HG03095 (cell line): ENCODE data around the gene UNC93B1.

Experiments used
- ATAC-seq: cut with Tn5 transposase; IDR thresholded peaks from one replicate; pipeline ENCODE4 v1.9.1; 2021; ENCODE audit warnings: moderate library complexity; ENCODE audit not compliant: unreplicated experiment

UNC93B1 gene

GRCh38 chr11:68024508-68024907, 20.6 kb upstream of the UNC93B1 start:
- no peak for ATAC-seq

- ATAC-seq = no peak
Measured at GRCh38 chr11:68022531-68022930, 18.6 kb upstream of the UNC93B1 start.

GRCh38 chr11:68021167-68021787, 17.4 kb upstream of the UNC93B1 start:
- ATAC-seq = no peak

GRCh38 chr11:68020575-68020974, 16.7 kb upstream of the UNC93B1 start:
- no peak for ATAC-seq

DNA sequence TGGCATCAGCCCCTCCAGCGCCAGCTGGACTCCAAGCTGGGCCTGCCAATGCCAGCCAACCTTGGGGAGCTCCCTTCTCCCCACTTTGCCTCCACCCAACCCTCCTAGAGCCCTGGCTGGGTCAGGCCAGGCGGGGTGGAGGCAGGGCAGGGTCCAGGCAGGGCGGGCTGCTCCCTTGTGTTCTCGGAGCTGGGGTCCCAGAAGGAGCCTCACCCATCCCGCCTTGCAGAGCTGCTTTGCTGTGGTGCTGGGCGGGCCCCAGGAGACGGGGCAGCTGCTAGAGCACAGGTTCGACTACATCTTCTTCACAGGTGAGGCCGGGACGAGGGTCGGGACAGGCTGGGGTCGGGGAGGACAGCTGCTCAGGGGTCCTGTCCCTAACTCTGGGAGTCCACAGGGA, 15.6 kb upstream of the UNC93B1 start:
- no peak for ATAC-seq

DNA sequence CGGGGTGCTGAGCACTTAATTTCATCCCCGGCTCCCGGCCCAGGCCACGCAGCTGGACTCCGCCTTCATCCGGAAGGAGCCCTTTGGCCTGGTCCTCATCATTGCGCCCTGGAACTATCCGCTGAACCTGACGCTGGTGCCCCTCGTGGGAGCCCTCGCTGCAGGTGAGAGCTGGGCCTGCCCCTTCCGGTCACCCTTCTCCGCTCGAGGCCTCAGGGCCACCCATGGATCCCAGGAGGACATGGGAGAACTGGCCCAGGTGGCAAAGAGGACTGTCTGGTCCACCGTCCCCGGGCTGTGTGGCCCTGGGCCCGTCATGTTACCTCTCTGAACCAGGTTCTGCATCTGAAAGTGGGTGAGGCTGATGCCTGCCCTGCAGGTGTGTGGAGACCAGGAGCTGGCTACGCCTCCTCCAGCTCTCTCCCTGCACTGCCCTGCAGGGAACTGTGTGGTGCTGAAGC, 14.9 kb upstream of the UNC93B1 start:
- no peak for ATAC-seq

DNA sequence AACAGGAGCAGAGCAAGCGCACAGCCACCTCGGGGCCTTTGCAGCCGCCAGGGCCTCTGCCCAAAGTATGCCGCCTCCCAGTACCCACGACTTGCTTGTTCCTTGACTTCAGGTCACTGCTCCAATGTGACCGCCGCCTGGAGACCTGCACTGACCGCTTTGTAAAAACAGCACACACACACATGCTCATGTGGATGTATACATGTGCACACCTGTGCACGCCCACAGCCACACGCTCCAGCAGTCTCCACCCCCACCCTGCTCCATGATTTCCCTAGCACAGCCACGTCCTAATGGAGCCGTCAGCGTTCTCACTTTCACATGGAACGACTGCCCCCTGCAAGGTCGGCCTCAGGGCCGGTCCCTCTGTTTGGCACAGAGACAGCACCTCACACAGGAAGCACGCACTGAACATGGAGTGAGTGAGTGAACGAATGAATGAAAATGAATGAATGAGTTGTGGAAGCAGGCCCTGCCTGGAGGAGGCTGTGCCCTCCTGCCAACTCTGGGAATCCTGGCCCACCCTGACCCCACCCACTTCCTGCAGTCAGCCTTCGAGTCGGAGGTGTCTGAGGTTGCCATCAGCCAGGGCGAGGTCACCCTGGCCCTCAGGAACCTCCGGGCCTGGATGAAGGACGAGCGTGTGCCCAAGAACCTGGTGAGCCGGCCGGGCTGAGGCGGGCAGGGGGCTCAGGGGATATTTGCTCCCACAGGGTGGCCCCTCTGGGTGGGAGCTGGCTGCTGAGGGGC, 14.3 kb upstream of the UNC93B1 start:
- no peak for ATAC-seq

DNA sequence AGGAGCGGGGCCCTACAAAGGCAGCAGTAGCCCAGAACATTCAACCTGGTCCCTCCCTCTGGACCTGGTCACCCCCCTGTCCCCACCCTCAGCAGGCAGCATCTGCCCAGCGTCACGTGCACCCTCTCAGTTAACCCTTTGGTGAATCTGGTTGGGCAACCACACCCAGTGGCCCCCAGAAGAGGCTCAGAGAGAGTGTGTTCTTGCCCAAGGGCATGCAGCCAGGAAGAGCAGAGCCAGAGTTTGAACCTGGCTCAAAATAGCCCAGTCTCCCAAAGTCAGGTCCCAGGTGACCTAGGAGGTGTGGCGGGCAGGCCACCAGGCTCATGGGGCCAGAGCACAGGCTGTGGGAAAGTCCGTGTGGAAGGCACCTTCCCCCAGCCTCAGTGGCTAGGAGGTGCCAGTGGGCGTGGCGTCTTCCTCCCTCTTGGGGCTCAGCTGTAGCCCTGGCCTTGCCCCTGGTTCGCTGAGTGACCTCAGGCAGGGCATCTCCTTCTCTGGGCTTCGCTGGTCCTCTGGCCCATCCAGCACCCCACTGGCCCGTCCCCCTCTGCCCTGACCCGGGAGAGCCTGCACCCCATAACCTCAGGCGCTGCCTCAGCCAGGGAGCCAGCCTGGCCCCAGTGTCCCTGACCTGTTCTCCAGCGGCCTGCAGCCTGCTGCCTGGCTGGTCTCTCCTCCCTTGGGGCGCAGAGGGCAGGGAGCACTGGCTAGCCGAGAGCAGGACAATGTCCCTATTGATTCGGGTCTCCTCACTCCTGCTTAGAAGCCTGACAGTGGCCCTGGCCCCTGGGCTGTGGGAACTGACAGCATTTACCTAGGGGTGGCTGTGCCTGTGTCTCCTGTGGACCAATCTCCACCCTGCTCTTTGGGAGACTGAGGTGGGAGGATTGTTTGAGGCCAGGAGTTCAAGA, 13.3 kb upstream of the UNC93B1 start:
- no peak for ATAC-seq

DNA sequence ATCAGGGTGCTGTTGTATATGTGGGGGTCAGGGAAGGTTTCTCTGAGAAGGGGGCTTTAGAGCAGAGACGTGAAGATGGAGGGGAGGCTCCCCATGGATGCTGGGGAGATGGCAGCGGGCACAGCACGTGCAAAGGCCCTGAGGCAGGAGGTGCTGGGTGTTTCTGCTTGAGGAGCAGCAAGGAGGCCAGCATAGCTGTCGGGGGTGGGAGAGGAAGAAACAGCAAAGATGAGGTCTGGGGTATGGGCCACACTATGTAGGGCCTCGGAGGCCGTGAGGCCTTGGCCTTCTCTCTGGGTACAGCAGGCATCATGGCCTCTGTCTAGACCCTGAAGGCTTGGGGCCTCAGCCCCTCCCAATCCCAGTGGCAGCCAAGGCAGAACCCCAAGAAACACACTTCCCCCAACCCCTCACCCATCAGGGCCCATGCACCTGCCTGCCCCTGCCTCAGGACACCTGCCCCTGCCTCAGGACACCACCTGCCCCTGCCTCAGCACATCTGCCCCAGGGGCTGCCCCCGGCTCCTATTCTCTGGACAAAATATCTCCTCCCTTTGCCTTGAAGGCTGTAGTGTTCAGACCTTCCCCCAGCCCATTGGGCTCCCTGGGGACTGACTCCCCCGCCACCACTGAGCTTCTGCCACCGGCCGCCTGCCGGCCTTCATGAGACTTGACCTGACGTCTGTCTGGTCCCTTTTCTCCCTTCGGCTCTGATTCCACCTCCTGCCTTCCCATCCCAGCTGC, 12.4 kb upstream of the UNC93B1 start:
- ATAC-seq = no peak

- ATAC-seq = no peak
Measured at GRCh38 chr11:68015467-68015866, 11.6 kb upstream of the UNC93B1 start.

GRCh38 chr11:68014947-68015447, 11.1 kb upstream of the UNC93B1 start:
- no peak for ATAC-seq

- ATAC-seq = no peak
Measured at GRCh38 chr11:68014157-68014946, 10.5 kb upstream of the UNC93B1 start.

GRCh38 chr11:68013611-68014156, 9.8 kb upstream of the UNC93B1 start:
- ATAC-seq = no peak

DNA sequence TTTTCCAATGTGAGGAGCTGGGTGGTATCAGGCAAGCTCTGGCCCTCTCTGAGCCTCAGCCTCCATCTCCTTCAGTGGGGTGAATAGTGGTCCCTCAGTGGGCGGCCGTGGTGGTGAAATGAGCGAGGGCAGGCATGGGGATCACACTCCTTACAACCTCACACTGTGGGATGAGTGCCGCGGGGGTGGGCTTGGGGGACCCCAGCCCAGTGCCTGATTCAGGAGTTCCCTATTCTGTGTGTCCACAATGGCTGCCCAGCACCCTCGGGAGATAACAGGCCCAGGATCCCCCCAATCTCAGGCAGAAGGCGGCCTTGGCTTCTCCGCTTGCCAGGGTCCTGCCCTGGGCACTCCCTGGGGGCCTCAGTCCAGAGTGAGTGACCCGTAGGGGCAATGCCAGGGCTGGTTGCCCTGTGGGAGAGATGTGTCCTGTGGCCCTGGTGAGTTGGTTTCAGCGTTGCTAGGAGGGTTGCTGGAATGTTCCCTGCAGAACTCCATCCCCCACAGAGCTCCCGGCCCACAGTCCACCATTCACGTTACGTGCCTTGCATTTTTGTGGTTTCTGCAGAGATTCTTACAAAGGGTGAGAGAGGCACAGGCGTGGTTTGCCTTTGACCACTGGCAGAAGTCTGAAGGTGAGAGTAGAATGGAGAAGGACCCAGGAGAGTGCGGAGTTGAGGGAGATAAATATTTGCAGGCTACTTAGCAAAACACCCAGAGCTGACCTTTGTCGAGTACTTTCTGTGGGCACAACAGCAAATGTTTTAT, 9.1 kb upstream of the UNC93B1 start:
- ATAC-seq = no peak

DNA sequence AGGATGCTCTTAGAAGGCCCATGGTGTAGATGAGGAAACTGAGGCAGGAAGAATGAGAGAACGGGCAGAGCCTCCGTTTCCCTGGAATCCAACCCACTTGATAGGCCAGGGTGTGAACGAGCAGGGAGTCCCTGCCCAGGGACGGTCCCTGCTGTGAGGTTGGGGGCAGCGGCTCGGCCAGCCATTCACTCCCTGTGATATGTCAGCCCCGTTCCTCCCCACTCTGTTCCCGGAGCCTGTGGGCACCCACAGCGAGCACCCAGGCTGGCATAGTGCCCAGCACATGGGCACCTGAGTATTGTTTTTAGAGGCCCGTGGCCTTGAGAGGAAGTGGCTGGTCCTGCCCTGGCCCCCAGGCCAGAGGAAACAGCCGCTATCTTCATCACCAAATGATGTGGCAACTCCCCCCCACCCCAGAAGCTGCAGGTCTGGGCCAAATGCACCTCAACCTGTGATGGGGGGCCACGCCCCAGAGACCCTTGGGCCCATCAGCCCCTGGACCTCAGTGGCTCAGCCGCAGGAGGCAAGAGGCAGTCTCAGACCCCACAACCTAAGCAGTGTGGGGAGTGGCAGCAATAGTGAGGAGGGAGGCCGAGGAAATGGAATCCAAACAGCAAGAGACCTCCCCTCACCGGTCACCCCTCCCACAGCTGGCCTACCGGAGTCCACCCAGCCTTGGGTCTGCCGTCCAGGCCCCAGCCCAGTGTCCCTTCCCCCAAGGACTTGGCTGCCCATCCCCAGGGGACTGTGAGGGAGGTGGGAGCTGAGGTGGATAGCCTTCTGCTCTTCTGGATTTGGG, 8.3 kb upstream of the UNC93B1 start:
- no peak for ATAC-seq

DNA sequence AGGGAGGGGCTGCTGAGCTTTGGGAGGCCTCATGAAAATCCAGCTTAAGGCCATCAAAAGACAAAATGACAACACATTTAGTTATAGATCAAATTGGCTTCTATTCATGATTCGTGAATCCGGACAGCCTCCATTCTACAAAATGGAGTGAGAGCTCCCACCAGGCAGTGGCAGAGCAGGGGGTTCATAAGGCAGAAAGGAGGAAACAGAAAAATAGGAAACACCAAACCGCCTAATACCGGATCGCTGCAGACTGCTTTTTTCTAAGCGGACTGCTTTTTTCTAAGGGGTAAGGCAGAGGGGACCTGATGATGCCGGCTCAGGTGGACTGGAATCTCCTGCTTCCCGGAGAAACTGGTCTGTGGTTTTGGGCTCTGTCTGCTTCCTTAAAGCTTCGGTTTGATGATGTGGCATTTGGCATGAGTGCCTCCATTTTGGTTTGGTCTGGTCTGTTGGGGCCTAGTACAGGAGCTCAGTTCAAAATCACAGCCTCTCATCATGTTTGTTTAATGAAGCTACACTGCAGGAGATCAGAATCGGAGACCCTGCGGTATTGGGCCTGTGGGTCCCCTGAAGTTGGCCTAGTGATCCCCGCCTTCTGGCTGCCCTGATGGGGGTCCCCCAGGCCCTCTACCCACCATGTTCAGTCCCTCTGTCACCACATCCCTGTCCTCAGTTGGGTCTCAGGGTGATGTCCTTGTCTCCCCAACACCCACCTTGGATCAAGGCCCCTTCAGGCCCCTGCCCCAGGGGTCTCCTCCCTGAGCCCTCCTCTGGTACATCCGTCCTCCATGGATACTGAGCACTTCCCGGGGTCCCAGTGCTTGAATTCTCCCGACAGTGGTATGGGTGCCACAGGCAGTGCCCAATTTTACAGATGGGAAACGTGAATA, 7.4 kb upstream of the UNC93B1 start:
- no peak for ATAC-seq
